Kidney (tissue), 14 donors: Measurements from ENCODE around the gene HNRNPD. TPM values are rescaled to one million over a fixed set of nuclear protein-coding genes. Genes with fewer than 3 reads are reported as not detected.

Experiments
- DNase-seq, 5 donors: peaks; one replicate each; pipeline ENCODE4 v3.0.0-alpha.2; 2013 to 2020
- FAIRE-seq: peaks from 2 replicates; lab custom pipeline; 2012; peaks lifted over from hg19 to GRCh38; lab: Jason Lieb, UNC
- H3K27ac ChIP-seq, 2 donors: one replicate each; pipeline ENCODE4 v1.7.0; 2013; ENCODE audit warnings: low read depth in 2 of 2, low read length in 2 of 2, inconsistent platforms in 1 of 2
- H3K27me3 ChIP-seq: one replicate; pipeline ENCODE4 v1.7.1; 2013; ENCODE audit warnings: low read length, inconsistent platforms; ENCODE audit not compliant: control insufficient read depth, insufficient read depth
- H3K36me3 ChIP-seq, 3 donors: one replicate each; pipeline versions ENCODE4 v1.7.0 to v1.7.1; 2013; ENCODE audit warnings: low read length in 3 of 3, control low read depth in 1 of 3, inconsistent platforms in 1 of 3; ENCODE audit not compliant: insufficient read depth in 3 of 3, control insufficient read depth in 2 of 3
- H3K4me1 ChIP-seq, 3 donors: one replicate each; pipeline versions ENCODE4 v1.7.0 to v1.7.1; 2013; ENCODE audit warnings: low read length in 3 of 3, inconsistent platforms in 1 of 3, low read depth in 1 of 3; ENCODE audit not compliant: control insufficient read depth in 2 of 3, insufficient read depth in 2 of 3
- H3K4me3 ChIP-seq, 3 donors: one replicate each; pipeline versions ENCODE4 v1.7.0 to v1.8.1; 2013; ENCODE audit warnings: low read length in 3 of 3, control low read depth in 1 of 3, inconsistent platforms in 1 of 3
- H3K9ac ChIP-seq, 3 donors: one replicate each; pipeline versions ENCODE4 v1.7.0 to v1.7.1; 2013; ENCODE audit warnings: low read length in 3 of 3, control low read depth in 1 of 3, inconsistent platforms in 1 of 3
- H3K9me3 ChIP-seq, 3 donors: one replicate each; pipeline versions ENCODE4 v1.7.0 to v1.7.1; 2013; ENCODE audit warnings: low read length in 3 of 3, control low read depth in 1 of 3, inconsistent platforms in 1 of 3; ENCODE audit not compliant: control insufficient read depth in 2 of 3, insufficient read depth in 1 of 3
- intact Hi-C: fragments of 100-400 bp; cut with DNase I; formaldehyde crosslinking; loops from one replicate; pipeline ENCODE4 v1.11.1; 2022
- polyA plus RNA-seq: library from polyadenylated mRNA; stranded (reverse); fragments of 350-450 nt; fragmentation: Illumina TruSeq; extraction: RNeasy Lipid Tissue Mini Kit (QIAGEN cat#74804); gene quantifications from one replicate; pipeline ENCODE4 v1.2.3, GENCODE V29; 2014; ENCODE audit warnings: low read depth, low replicate concordance; ENCODE audit not compliant: insufficient read depth
- total RNA-seq: library from RNA; stranded (reverse); fragmentation: NEBNext Ultra II Directional; extraction: Animal tissue kit (Norgen Biotek cat#: 25700); gene quantifications from one replicate; pipeline ENCODE4 v1.2.1, GENCODE V29; 2021
- TF ChIP-seq, protein P1 (sequence below): IDR thresholded peaks from 3 replicates; pipeline ENCODE4 v1.5.1; 2012; ENCODE audit warnings: mild to moderate bottlenecking, moderate library complexity, borderline replicate concordance; ENCODE audit not compliant: insufficient read depth; ENCODE audit errors: extremely low read depth
- donor health status: control.
- donor health status: control.
- donor health status: control.
- donor health status: control.
- donor health status: control.
- donor health status: DM: yes; HTN: yes; CAD: no.
- donor health status: Normal renal cell carcinoma (clear cell type).

Gene HNRNPD
- total and polyA plus RNA-seq, 2 donors from 2014 or later = 120 to 177 TPM

DNA sequence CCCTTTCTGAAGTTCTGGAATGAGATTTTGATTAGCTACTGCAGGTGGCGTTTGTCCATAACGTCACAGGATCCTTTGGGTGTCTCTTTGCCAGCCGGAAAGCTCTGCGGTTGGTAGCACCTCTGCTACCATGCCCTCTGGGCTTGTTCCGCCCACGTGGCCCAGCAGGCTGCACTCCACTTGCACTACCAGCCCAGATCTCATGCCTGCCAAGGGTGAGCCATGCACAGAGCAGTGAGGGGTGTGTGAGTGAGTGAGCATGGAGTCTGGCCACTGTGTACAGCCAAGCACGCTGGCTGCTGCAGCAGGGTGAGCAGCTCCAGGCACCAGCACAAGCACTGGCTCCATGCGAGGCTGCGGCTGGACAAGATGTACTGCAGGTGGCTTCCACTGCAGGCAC is 6.6 kb upstream of the HNRNPD start:
- intact Hi-C loops = no loop called here
- Histone ChIP-seq H3K4me1 (peaks cover 0 to 2% (median 0%) of the 10 kb centered on the region in 3 donors), H3K4me3 (no peak overlapping the region), H3K27ac (no peak overlapping the region), H3K9ac (no peak overlapping the region), H3K27me3 (no peaks in the 10 kb centered on the region), H3K9me3 (no peaks in the 10 kb centered on the region), H3K36me3 (no peaks in the 10 kb centered on the region)
- TF ChIP-seq, protein P1, sequence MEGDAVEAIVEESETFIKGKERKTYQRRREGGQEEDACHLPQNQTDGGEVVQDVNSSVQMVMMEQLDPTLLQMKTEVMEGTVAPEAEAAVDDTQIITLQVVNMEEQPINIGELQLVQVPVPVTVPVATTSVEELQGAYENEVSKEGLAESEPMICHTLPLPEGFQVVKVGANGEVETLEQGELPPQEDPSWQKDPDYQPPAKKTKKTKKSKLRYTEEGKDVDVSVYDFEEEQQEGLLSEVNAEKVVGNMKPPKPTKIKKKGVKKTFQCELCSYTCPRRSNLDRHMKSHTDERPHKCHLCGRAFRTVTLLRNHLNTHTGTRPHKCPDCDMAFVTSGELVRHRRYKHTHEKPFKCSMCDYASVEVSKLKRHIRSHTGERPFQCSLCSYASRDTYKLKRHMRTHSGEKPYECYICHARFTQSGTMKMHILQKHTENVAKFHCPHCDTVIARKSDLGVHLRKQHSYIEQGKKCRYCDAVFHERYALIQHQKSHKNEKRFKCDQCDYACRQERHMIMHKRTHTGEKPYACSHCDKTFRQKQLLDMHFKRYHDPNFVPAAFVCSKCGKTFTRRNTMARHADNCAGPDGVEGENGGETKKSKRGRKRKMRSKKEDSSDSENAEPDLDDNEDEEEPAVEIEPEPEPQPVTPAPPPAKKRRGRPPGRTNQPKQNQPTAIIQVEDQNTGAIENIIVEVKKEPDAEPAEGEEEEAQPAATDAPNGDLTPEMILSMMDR = no peak
- FAIRE-seq (no peak), DNase-seq (peak in 2 of 5 donors; percentile 26 to 90)

- TF ChIP-seq, protein P1 = no peak
- H3K4me3 ChIP-seq = no peak overlapping the region
- peaks cover 0 to 6% (median 4%) of the 10 kb centered on the region in 3 donors for H3K4me1 ChIP-seq
- no peaks in the 10 kb centered on the region for H3K27me3 ChIP-seq
- H3K36me3 ChIP-seq = no peaks in the 10 kb centered on the region
- FAIRE-seq = no peak
- no peak for DNase-seq
- H3K27ac ChIP-seq = no peak overlapping the region
- no peaks in the 10 kb centered on the region for H3K9me3 ChIP-seq
- intact Hi-C loops = loop anchor here (10.0 kb wide), 1 partner anchor 49 kb away; no protein-coding TSS in a partner anchor
- no peak overlapping the region for H3K9ac ChIP-seq
Measured at GRCh38 chr4:82376109-82376508, 2.3 kb upstream of the HNRNPD start.

DNA sequence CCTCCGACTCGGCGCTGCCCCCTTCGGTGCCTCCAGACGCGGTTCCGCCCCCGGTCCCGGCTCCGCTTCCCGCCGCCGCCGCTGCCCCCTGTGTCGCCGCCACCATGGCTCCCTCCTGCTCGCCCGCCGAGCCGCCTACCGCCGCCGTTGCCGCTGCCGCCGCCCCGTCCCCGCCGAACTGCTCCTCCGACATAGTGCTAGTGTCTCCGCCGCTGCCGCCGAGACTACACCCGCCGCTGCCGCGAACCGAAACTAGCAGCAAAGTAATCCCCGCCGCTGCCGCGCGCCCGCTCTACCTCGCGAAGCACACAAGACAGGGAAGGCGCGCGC is 340 bp downstream of the HNRNPD start:
- Histone ChIP-seq H3K4me1 (peaks cover 0 to 16% (median 15%) of the 10 kb centered on the region in 3 donors), H3K27me3 (no peaks in the 10 kb centered on the region), H3K36me3 (peaks cover 0 to 2% (median 0%) of the 10 kb centered on the region in 3 donors), H3K9me3 (no peaks in the 10 kb centered on the region), H3K27ac (peak overlapping the region; percentile 99 to 100), H3K4me3 (peak overlapping the region; percentile 94 to 99 (median 96)), H3K9ac (peak overlapping the region; percentile 92 to 96 (median 95))
- DNase-seq (no peak), FAIRE-seq (no peak)
- intact Hi-C loops = loop anchor here (10.0 kb wide), 1 partner anchor 51 kb away; no protein-coding TSS in a partner anchor
- TF ChIP-seq, protein P1 = no peak
